GM12874 (cell line): Measurements from ENCODE around the gene ADRA2B.

ENCODE experiments used
- CTCF ChIP-seq: IDR thresholded peaks from 2 replicates; pipeline ENCODE4 v1.5.1; 2011; ENCODE audit warnings: low read depth, mild to moderate bottlenecking, control low read depth, low read length, moderate library complexity; ENCODE audit not compliant: insufficient read depth

The ADRA2B gene

GRCh38 chr2:96093528-96093927 is 22.8 kb downstream of the ADRA2B start:
- TF ChIP-seq CTCF = no peak

GRCh38 chr2:96092951-96093350 is 23.4 kb downstream of the ADRA2B start:
- no peak for TF ChIP-seq CTCF

GRCh38 chr2:96092573-96092877 is 23.8 kb downstream of the ADRA2B start:
- no peak for TF ChIP-seq CTCF

GRCh38 chr2:96091711-96092572 is 24.4 kb downstream of the ADRA2B start:
- no peak for TF ChIP-seq CTCF

GRCh38 chr2:96091141-96091710 is 25.1 kb downstream of the ADRA2B start:
- no peak for TF ChIP-seq CTCF

- no peak for TF ChIP-seq CTCF
Measured at GRCh38 chr2:96090196-96090926, 26.0 kb downstream of the ADRA2B start.

GRCh38 chr2:96089356-96090195 is 26.8 kb downstream of the ADRA2B start:
- no peak for TF ChIP-seq CTCF
